GM12801 (cell line): ENCODE data around the gene SYPL1.

ENCODE experiments used
- TF ChIP-seq, protein P1 (sequence below): IDR thresholded peaks from one replicate; pipeline ENCODE4 v1.5.1; 2011; ENCODE audit warnings: control low read depth; ENCODE audit not compliant: insufficient read length; ENCODE audit errors: extremely low read depth

The SYPL1 gene

GRCh38 chr7:106127984-106128780 lies 16.1 kb upstream of the SYPL1 start:
- TF ChIP-seq, protein P1, sequence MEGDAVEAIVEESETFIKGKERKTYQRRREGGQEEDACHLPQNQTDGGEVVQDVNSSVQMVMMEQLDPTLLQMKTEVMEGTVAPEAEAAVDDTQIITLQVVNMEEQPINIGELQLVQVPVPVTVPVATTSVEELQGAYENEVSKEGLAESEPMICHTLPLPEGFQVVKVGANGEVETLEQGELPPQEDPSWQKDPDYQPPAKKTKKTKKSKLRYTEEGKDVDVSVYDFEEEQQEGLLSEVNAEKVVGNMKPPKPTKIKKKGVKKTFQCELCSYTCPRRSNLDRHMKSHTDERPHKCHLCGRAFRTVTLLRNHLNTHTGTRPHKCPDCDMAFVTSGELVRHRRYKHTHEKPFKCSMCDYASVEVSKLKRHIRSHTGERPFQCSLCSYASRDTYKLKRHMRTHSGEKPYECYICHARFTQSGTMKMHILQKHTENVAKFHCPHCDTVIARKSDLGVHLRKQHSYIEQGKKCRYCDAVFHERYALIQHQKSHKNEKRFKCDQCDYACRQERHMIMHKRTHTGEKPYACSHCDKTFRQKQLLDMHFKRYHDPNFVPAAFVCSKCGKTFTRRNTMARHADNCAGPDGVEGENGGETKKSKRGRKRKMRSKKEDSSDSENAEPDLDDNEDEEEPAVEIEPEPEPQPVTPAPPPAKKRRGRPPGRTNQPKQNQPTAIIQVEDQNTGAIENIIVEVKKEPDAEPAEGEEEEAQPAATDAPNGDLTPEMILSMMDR, result no peak

DNA sequence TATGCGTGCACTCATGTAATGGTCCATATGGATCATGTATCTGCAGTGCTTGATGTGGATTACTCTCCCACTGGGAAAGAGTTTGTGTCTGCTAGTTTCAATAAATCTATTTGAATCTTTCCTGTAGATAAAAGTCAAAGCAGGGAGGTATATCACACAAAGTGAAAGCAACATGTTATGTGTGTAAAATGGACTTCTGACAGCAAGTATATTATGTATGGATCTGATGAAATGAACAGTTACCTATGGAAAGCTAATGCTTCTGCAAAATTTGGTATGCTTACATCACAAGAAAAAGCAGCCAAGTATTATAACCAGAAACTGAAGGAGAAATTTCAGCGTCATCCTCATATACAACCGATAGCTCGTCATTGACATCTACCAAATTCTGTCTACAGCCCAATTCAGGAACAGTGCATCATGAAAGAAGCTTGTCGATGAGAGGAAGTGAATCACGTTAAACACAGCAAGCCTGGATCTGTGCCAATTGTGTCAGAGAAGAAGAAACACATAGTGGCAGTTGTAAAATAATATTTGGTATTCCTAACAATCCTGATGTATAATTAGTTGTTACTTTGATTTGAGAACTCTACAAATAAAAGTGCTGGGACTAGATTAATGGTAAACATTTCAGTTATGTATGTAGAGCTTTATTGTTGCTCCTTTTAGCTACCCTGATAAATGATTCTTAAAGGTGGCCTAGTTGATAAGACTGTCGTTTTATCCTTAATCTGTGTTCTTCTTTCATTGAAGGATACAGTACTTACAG lies 14.2 kb upstream of the SYPL1 start:
- TF ChIP-seq, protein P1, result no peak

DNA sequence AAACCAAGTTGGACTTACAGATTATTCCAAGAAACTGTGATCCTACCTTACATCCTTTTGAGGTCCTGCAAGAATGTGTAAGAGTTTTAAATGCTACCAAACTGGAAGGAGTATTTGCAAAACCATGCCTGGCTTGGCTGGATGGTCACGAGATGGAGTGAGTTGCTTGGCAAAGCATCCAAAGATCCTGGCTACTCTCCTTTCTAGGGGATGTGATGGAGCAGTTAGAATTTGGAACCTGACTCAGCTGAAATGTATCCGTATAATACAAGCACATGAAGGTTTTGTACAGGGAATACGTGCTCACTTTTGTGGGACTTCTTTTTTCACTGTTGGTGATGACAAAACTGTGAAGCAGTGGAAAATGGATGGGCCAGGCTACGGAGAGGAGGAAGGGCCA lies 13.3 kb upstream of the SYPL1 start:
- TF ChIP-seq, protein P1, result no peak

DNA sequence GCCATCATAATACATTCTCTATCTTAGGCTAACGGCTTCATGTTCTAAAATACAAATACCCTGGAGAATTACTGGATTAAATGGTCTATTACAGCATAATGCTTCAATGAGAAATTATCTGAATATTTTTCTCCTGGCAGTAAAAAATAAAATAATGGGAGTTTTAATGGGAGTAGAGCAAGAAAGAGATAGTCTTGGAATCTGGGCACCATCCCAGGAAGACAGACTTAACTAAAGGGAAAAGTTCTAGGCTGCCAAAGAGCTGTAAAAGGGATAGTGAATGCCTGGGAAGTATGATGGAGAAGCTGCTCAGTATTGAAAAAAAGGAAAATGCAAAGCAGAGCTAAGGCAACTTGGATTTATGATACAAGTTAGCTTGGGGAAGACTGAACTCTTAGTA lies 12.1 kb upstream of the SYPL1 start:
- TF ChIP-seq, protein P1, result no peak

GRCh38 chr7:106122713-106123112 lies 10.6 kb upstream of the SYPL1 start:
- TF ChIP-seq, protein P1, result no peak

DNA sequence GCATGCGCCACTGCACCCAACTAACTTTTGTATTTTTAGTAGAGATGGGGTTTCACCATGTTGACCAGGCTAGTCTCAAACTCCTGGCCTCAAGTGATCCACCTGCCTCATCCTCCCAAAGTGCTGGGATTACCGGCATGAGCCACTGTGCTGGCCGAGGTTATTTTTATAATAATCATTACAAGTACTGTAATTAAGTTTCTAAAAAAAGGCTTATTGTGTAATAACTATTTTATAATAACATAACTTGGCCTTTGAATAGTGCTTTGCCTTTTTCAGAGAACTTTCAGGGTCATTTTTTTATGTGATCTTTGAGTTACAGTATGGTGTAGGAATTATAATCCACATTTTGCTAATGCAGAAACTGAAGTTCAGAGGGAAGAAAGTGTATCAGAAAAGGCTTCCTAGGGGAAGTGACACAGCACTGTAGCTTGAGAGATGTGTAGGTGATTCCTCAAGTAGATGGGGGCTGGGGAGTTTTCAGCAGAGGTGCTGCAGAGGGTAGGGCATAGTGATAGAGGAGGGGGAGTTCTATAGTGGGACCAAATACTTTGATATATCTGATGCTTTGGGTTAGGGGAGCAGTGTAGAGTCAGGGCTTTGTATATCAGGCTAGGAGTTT lies 9.2 kb upstream of the SYPL1 start:
- TF ChIP-seq, protein P1, result no peak

DNA sequence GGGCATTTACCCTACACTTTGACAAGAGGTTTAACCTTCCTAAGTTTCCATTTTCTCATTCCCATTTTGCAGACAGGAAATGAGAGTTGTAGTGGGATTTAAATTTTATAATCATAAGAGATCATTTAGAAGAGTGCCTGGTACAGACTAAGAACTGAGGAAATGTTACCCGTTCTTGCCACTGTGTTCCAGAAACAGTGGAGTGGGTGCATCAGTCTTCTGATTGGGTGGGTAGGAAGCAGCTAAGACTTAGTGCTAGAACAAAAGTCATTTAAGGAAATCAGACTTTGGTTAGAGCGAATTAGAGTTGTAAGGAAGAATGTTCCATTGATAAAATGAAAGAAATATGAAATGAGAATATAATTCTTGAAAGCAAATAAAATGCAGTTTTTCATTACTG lies 8.4 kb upstream of the SYPL1 start:
- TF ChIP-seq, protein P1, result no peak
